Measurements from ENCODE around the gene ARL14.

GRCh38 chr3:160719710-160720109, 42.8 kb downstream of the ARL14 start:
- TF ChIP-seq, protein P1, sequence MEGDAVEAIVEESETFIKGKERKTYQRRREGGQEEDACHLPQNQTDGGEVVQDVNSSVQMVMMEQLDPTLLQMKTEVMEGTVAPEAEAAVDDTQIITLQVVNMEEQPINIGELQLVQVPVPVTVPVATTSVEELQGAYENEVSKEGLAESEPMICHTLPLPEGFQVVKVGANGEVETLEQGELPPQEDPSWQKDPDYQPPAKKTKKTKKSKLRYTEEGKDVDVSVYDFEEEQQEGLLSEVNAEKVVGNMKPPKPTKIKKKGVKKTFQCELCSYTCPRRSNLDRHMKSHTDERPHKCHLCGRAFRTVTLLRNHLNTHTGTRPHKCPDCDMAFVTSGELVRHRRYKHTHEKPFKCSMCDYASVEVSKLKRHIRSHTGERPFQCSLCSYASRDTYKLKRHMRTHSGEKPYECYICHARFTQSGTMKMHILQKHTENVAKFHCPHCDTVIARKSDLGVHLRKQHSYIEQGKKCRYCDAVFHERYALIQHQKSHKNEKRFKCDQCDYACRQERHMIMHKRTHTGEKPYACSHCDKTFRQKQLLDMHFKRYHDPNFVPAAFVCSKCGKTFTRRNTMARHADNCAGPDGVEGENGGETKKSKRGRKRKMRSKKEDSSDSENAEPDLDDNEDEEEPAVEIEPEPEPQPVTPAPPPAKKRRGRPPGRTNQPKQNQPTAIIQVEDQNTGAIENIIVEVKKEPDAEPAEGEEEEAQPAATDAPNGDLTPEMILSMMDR (IDR thresholded peaks at IDR 0.05) = no peak
- no peak for TF ChIP-seq POLR2A (IDR thresholded peaks at IDR 0.05)
